ENCODE measurements around the gene ARID1B. TPM values are rescaled to one million over a fixed set of nuclear protein-coding genes. Genes with fewer than 3 reads are reported as not detected.

ARID1B gene
- total and polyA plus RNA-seq, 2 of the 4 experiments (the other 2 are of a cell fraction): 14.5 to 20.1 TPM

GRCh38 chr6:157161912-157162311 is 384.7 kb downstream of the ARID1B start:
- Histone ChIP-seq H3K9me3 (ENCODE audit: control insufficient read depth, insufficient read depth, low read length) (no peaks in the 10 kb centered on the region), H3K4me2 (ENCODE audit: low read depth, low read length) (no peak overlapping the region), H2AK5ac (ENCODE audit: low read depth, low read length) (no peak overlapping the region), H3K4ac (ENCODE audit: low read depth, low read length) (no peak overlapping the region), H3K27ac (ENCODE audit: insufficient read depth, low read length) (no peak overlapping the region), H3K79me1 (ENCODE audit: low read depth in 1 of 2, low read length in 2 of 2) (peaks cover 6 to 11% of the 10 kb centered on the region in 2 experiments; a peak in 2 of 4 replicates), H2BK5ac (ENCODE audit: low read depth, low read length, poor library complexity, severe bottlenecking) (no peak overlapping the region), H3K4me1 (ENCODE audit: control insufficient read depth, insufficient read depth, low read length) (peaks cover 4% of the 10 kb centered on the region; the same call in 1 of the 2 replicates), H3K4me3 (ENCODE audit: insufficient read depth, low read depth, low read length) (no peak overlapping the region), H3K56ac (ENCODE audit: extremely low read depth, insufficient read depth, low read length) (no peak overlapping the region), H2BK120ac (ENCODE audit: low read depth, low read length) (no peak overlapping the region), H2BK20ac (ENCODE audit: low read depth, low read length) (no peak overlapping the region), H4K8ac (ENCODE audit: low read depth in 2 of 2, low read length in 2 of 2) (no peak overlapping the region), H4K20me1 (ENCODE audit: insufficient read depth, low read length) (no peaks in the 10 kb centered on the region), H3K36me3 (ENCODE audit: control insufficient read depth, insufficient read depth, low read length) (peaks cover 16% of the 10 kb centered on the region), H3K23ac (ENCODE audit: low read depth, low read length) (no peak overlapping the region), H4K5ac (ENCODE audit: low read depth, low read length) (no peak overlapping the region), H2AFZ (replicated peaks; ENCODE audit: low read length, poor library complexity) (no peak overlapping the region), H3K18ac (ENCODE audit: low read depth, low read length) (no peak overlapping the region), H3K27me3 (ENCODE audit: control insufficient read depth, insufficient read depth, low read length) (no peaks in the 10 kb centered on the region), H3K9me1 (ENCODE audit: insufficient read depth, low read length) (peaks cover 10% of the 10 kb centered on the region), H3K14ac (replicated peaks; ENCODE audit: low read depth, low read length) (no peak overlapping the region), H2BK15ac (ENCODE audit: low read depth, low read length) (no peak overlapping the region), H3K9ac (ENCODE audit: low read depth, low read length) (no peak overlapping the region), H4K91ac (ENCODE audit: insufficient read depth, low read depth, low read length) (no peak overlapping the region), H2AK9ac (replicated peaks; ENCODE audit: low read depth, low read length, poor library complexity) (no peak overlapping the region)
- ChIA-PET CTCF (no interaction called here), POLR2A (ENCODE audit: unreplicated experiment) (no interaction called here)
- dilution Hi-C loops (cut with HindIII; ENCODE audit: low sequenced_read_pairs, unreplicated experiment) (no loop called here), intact Hi-C loops (cut with micrococcal nuclease) (no loop called here), in situ Hi-C loops (cut with MboI; ENCODE audit: low sequenced_read_pairs) (no loop called here)
- WGBS, 2 experiments (ENCODE audit: extremely low coverage in 2 of 2, insufficient read length in 1 of 2): 50% methylated on average over 1 of the region's 4 CpGs; no CpG with 5 or more reads in 1 of the 2 experiments
- BruUV-seq (replicated peaks): no TSS peak
- DNase-seq: no peak
- ATAC-seq (ENCODE audit: low read depth): no peak
- no peak for TF ChIP-seq NFE2L2 (IDR thresholded peaks at IDR 0.05; ENCODE audit: low read depth, low read length)

All from IMR-90 (cell line).